Endodermal cell (in vitro differentiated cells): Measurements from ENCODE around the gene ORMDL3. TPM values are rescaled to one million over a fixed set of nuclear protein-coding genes. Genes with fewer than 3 reads are reported as not detected.

Experiments used
- DNase-seq: peaks from one replicate; pipeline ENCODE4 v3.0.0-alpha.2; 2017
- H3K27ac ChIP-seq: 2 replicates; pipeline ENCODE4 v1.5.1; 2013; ENCODE audit warnings: mild to moderate bottlenecking, low read depth, low read length, moderate library complexity
- H3K27me3 ChIP-seq: 2 replicates; pipeline ENCODE4 v1.6.1; 2013; ENCODE audit warnings: mild to moderate bottlenecking, low read length, moderate library complexity; ENCODE audit not compliant: insufficient read depth, control insufficient read depth, poor library complexity, severe bottlenecking
- H3K36me3 ChIP-seq: 2 replicates; pipeline ENCODE4 v1.7.0; 2013; ENCODE audit warnings: mild to moderate bottlenecking, low read length, moderate library complexity; ENCODE audit not compliant: control insufficient read depth, insufficient read depth
- H3K4me1 ChIP-seq: one replicate; pipeline ENCODE4 v1.7.0; 2013; ENCODE audit warnings: low read length; ENCODE audit not compliant: control insufficient read depth, insufficient read depth
- H3K4me3 ChIP-seq: 2 replicates; pipeline ENCODE4 v1.5.1; 2013; ENCODE audit warnings: mild to moderate bottlenecking, low read length, moderate library complexity
- H3K9ac ChIP-seq: 2 replicates; pipeline ENCODE4 v1.6.1; 2013; ENCODE audit warnings: mild to moderate bottlenecking, low read length, moderate library complexity; ENCODE audit not compliant: poor library complexity, severe bottlenecking; ENCODE audit errors: extremely low read depth
- H3K9me3 ChIP-seq: 2 replicates; pipeline ENCODE4 v1.6.1; 2013; ENCODE audit warnings: mild to moderate bottlenecking, low read length, moderate library complexity; ENCODE audit not compliant: control insufficient read depth
- H3K27ac Mint-ChIP-seq: 2 replicates; pipeline ENCODE4 v1.8.0; 2020; ENCODE audit warnings: mixed read lengths
- H3K27me3 Mint-ChIP-seq: 2 replicates; pipeline ENCODE4 v1.8.0; 2021; ENCODE audit warnings: mild to moderate bottlenecking, mixed read lengths; ENCODE audit not compliant: insufficient read depth
- H3K36me3 Mint-ChIP-seq: 2 replicates; pipeline ENCODE4 v1.8.0; 2020; ENCODE audit warnings: low read depth, mixed read lengths
- H3K4me1 Mint-ChIP-seq: 2 replicates; pipeline ENCODE4 v1.8.0; 2020; ENCODE audit warnings: mixed read lengths
- H3K4me3 Mint-ChIP-seq: 2 replicates; pipeline ENCODE4 v1.8.0; 2020; ENCODE audit warnings: mild to moderate bottlenecking, moderate library complexity, mixed read lengths
- H3K9me3 Mint-ChIP-seq: 2 replicates; pipeline ENCODE4 v1.8.0; 2020; ENCODE audit warnings: mild to moderate bottlenecking, mixed read lengths
- CTCF ChIP-seq: fragments of 200-600 bp; sonication (generic); conservative IDR thresholded peaks from 2 replicates; pipeline ENCODE4 v1.5.0; 2021; ENCODE audit warnings: antibody characterized with exemption, mild to moderate bottlenecking
- WGBS, 2 experiments: methylation state at CpG; one replicate each; pipeline versions ENCODE4 v1.1.5 to v1.1.7; 2013; ENCODE audit warnings: missing lambda C conversion rate in 2 of 2, mixed read lengths in 1 of 2; ENCODE audit not compliant: insufficient coverage in 1 of 2, insufficient read length in 1 of 2; 5-methylcytosine and 5-hydroxymethylcytosine counted together
- total RNA-seq, 2 donors: library from RNA; stranded (reverse); fragmentation: NEBNext Ultra II Directional in 1 of 2; extraction: Animal tissue kit (Norgen Biotek cat#: 25700) in 1 of 2; gene quantifications; 2 replicates in 1 of 2; 3 replicates in 1 of 2; pipeline ENCODE4 v1.2.1, GENCODE V29; 2021

ORMDL3 gene
- total RNA-seq, 2 donors from 2014 or later = 77.7 to 83.8 TPM

GRCh38 chr17:39923230-39923629 is 4.2 kb downstream of the ORMDL3 start:
- no peak overlapping the region for H3K4me3 Mint-ChIP-seq
- Histone ChIP-seq H3K9ac (no peak overlapping the region), H3K4me3 (no peak overlapping the region), H3K9me3 (no peaks in the 10 kb centered on the region), H3K36me3 (peaks cover 41% of the 10 kb centered on the region), H3K27ac (no peak overlapping the region), H3K27me3 (no peaks in the 10 kb centered on the region), H3K4me1 (no peaks in the 10 kb centered on the region)
- DNase-seq = no peak
- TF ChIP-seq CTCF = no peak
- no peaks in the 10 kb centered on the region for H3K9me3 Mint-ChIP-seq
- no peak overlapping the region for H3K27ac Mint-ChIP-seq
- H3K4me1 Mint-ChIP-seq = peaks cover 21% of the 10 kb centered on the region
- 97% methylated on average over 6 of the region's 6 CpGs; no CpG with 5 or more reads in 1 of the 2 experiments for WGBS, 2 experiments
- H3K27me3 Mint-ChIP-seq = no peaks in the 10 kb centered on the region
- peaks cover 33% of the 10 kb centered on the region for H3K36me3 Mint-ChIP-seq

GRCh38 chr17:39922006-39922405 is 5.4 kb downstream of the ORMDL3 start:
- Histone ChIP-seq H3K27me3 (no peaks in the 10 kb centered on the region), H3K4me1 (no peaks in the 10 kb centered on the region), H3K27ac (no peak overlapping the region), H3K36me3 (peaks cover 41% of the 10 kb centered on the region), H3K9ac (no peak overlapping the region), H3K9me3 (no peaks in the 10 kb centered on the region), H3K4me3 (no peak overlapping the region)
- no peak overlapping the region for H3K4me3 Mint-ChIP-seq
- H3K9me3 Mint-ChIP-seq = no peaks in the 10 kb centered on the region
- H3K27ac Mint-ChIP-seq = no peak overlapping the region
- no peak for DNase-seq
- H3K27me3 Mint-ChIP-seq = no peaks in the 10 kb centered on the region
- H3K36me3 Mint-ChIP-seq = peaks cover 37% of the 10 kb centered on the region
- 92 to 93% methylated on average over 2 to 6 of the region's 6 CpGs for WGBS, 2 experiments
- peaks cover 19% of the 10 kb centered on the region for H3K4me1 Mint-ChIP-seq
- TF ChIP-seq CTCF = no peak

GRCh38 chr17:39921323-39921722 is 6.1 kb downstream of the ORMDL3 start:
- Mint-ChIP-seq H3K4me3 (no peak overlapping the region), H3K27ac (no peak overlapping the region), H3K36me3 (peaks cover 43% of the 10 kb centered on the region), H3K4me1 (peaks cover 14% of the 10 kb centered on the region), H3K27me3 (no peaks in the 10 kb centered on the region), H3K9me3 (no peaks in the 10 kb centered on the region)
- no peaks in the 10 kb centered on the region for H3K4me1 ChIP-seq
- H3K9me3 ChIP-seq = no peaks in the 10 kb centered on the region
- DNase-seq = no peak
- H3K4me3 ChIP-seq = no peak overlapping the region
- no peak overlapping the region for H3K27ac ChIP-seq
- no peak overlapping the region for H3K9ac ChIP-seq
- TF ChIP-seq CTCF = no peak
- WGBS, 2 experiments = 86 to 92% methylated on average over 1 to 5 of the region's 5 CpGs
- H3K36me3 ChIP-seq = peaks cover 41% of the 10 kb centered on the region
- no peaks in the 10 kb centered on the region for H3K27me3 ChIP-seq
